MCF 10A (cell line): ENCODE measurements around the gene ZNF485. TPM values are rescaled to one million over a fixed set of nuclear protein-coding genes. Genes with fewer than 3 reads are reported as not detected.

Source experiments
- BruUV-seq: library from RNA; stranded (reverse); fragments of 400-500 nt; replicated peaks from 2 replicates; lab custom pipeline; 2021; lab: Mats Ljungman, UMichigan
- CTCF ChIA-PET: fragments of 300-600 bp; sonication (Branson Sonifier 250); formaldehyde crosslinking; extraction: SDS; loops from one replicate; lab custom pipeline; 2021; ENCODE audit warnings: antibody characterized with exemption, inconsistent platforms; lab: Yijun Ruan, JAX
- POLR2A ChIA-PET: fragments of 300-600, 350-650 bp; sonication (Branson Sonifier 250); formaldehyde crosslinking; extraction: SDS; loops from one replicate; lab custom pipeline; 2020; ENCODE audit warnings: antibody characterized with exemption, inconsistent platforms; lab: Yijun Ruan, JAX
- DNase-seq: peaks from one replicate; pipeline ENCODE4 v3.0.0-alpha.2; 2018; ENCODE audit not compliant: unreplicated experiment
- H3K27ac Mint-ChIP-seq: one replicate; pipeline ENCODE4 v1.8.0; 2022; ENCODE audit warnings: mild to moderate bottlenecking, low read depth, mixed read lengths; ENCODE audit not compliant: unreplicated experiment
- H3K27me3 Mint-ChIP-seq: one replicate; pipeline ENCODE4 v1.8.0; 2022; ENCODE audit warnings: mixed read lengths; ENCODE audit not compliant: insufficient read depth, unreplicated experiment
- H3K36me3 Mint-ChIP-seq: one replicate; pipeline ENCODE4 v1.8.0; 2022; ENCODE audit warnings: mild to moderate bottlenecking, moderate library complexity, mixed read lengths; ENCODE audit not compliant: insufficient read depth, unreplicated experiment
- H3K4me1 Mint-ChIP-seq: one replicate; pipeline ENCODE4 v1.8.0; 2022; ENCODE audit warnings: mixed read lengths; ENCODE audit not compliant: insufficient read depth, unreplicated experiment
- H3K4me3 Mint-ChIP-seq: one replicate; pipeline ENCODE4 v1.8.0; 2022; ENCODE audit warnings: mild to moderate bottlenecking, moderate library complexity, mixed read lengths; ENCODE audit not compliant: unreplicated experiment
- H3K9me3 Mint-ChIP-seq: one replicate; pipeline ENCODE4 v1.8.0; 2022; ENCODE audit warnings: mixed read lengths; ENCODE audit not compliant: unreplicated experiment
- intact Hi-C: fragments of 100-400 bp; cut with micrococcal nuclease; formaldehyde crosslinking; loops from 2 replicates; pipeline ENCODE4 v1.14.1; 2022
- total RNA-seq: library from RNA; stranded (reverse); gene quantifications from 2 replicates; pipeline ENCODE4 v1.2.3, GENCODE V29; 2022
- TF ChIP-seq, protein P1 (sequence below): fragments of 200-600 bp; IDR thresholded peaks from one replicate; pipeline ENCODE4 v1.8.0; 2022; ENCODE audit warnings: antibody characterized with exemption, mild to moderate bottlenecking; ENCODE audit not compliant: unreplicated experiment

ZNF485 gene
- total RNA-seq, 1 experiment from 2014 or later, result 6.5 TPM

DNA sequence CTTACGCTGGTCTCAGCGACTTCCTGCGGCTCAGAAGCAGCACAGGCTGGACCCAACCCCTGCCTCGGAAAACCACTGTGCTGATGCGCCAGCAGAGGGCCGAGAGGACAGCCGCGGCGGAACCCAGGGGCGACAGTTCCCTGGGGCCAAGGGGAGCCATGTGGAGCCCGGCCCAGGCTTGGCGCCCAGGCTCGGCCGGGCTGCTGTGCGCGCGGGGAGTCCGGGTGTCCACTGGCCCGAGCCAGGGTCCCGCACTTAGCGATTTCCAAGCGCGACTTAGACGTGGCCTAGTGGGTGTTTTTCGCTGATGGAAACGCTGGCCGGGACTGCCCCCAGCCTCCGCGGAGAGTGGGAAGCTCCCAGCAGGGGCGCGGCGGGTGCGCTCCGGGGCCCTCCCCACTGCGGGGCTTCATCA, 61.1 kb downstream of the ZNF485 start:
- Mint-ChIP-seq H3K9me3 (no peaks in the 10 kb centered on the region), H3K4me1 (peaks cover 6% of the 10 kb centered on the region), H3K27me3 (peaks cover 17% of the 10 kb centered on the region), H3K4me3 (no peak overlapping the region), H3K27ac (no peak overlapping the region), H3K36me3 (no peaks in the 10 kb centered on the region)
- no peak for DNase-seq
- TF ChIP-seq, protein P1, sequence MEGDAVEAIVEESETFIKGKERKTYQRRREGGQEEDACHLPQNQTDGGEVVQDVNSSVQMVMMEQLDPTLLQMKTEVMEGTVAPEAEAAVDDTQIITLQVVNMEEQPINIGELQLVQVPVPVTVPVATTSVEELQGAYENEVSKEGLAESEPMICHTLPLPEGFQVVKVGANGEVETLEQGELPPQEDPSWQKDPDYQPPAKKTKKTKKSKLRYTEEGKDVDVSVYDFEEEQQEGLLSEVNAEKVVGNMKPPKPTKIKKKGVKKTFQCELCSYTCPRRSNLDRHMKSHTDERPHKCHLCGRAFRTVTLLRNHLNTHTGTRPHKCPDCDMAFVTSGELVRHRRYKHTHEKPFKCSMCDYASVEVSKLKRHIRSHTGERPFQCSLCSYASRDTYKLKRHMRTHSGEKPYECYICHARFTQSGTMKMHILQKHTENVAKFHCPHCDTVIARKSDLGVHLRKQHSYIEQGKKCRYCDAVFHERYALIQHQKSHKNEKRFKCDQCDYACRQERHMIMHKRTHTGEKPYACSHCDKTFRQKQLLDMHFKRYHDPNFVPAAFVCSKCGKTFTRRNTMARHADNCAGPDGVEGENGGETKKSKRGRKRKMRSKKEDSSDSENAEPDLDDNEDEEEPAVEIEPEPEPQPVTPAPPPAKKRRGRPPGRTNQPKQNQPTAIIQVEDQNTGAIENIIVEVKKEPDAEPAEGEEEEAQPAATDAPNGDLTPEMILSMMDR, result no peak
- intact Hi-C loops, result no loop called here
- ChIA-PET CTCF (interaction anchor here (0.7 kb wide), 1 partner anchor 1286 kb away, joined by 3 read pairs; no protein-coding TSS in a partner anchor), POLR2A (no interaction called here)
- BruUV-seq, result no TSS peak

Other genes with a start within 250 kb of the ZNF485 start
- not detected in 2 replicates for gene FXYD4, start 234.8 kb upstream of the ZNF485 start, total RNA-seq
- 184 and 198 TPM in 2 replicates for gene HNRNPF, start 197.3 kb upstream of the ZNF485 start, total RNA-seq
- gene ZNF487, start 169.3 kb upstream of the ZNF485 start, total RNA-seq, result 2.2 and 2.6 TPM in 2 replicates
- gene ZNF239, start 31.8 kb upstream of the ZNF485 start, total RNA-seq, result 9.9 and 16.4 TPM in 2 replicates
- 13.0 and 16.3 TPM in 2 replicates for gene ZNF32, start 42.4 kb downstream of the ZNF485 start, total RNA-seq